Left ventricle myocardium inferior (tissue), 1 donor: ENCODE measurements around the gene SERINC5. TPM values are rescaled to one million over a fixed set of nuclear protein-coding genes. Genes with fewer than 3 reads are reported as not detected.

ENCODE experiments used
- DNase-seq: peaks from one replicate; pipeline ENCODE4 v3.0.0-alpha.2; 2020
- H3K27ac ChIP-seq: fragments of 200-600 bp; replicated peaks from 2 replicates; pipeline ENCODE4 v1.8.0; 2021
- H3K27me3 ChIP-seq: fragments of 200-600 bp; 2 replicates; pipeline ENCODE4 v1.8.0; 2021; ENCODE audit warnings: low read depth
- H3K36me3 ChIP-seq: fragments of 200-600 bp; 2 replicates; pipeline ENCODE4 v1.8.0; 2021
- H3K4me1 ChIP-seq: fragments of 200-600 bp; 2 replicates; pipeline ENCODE4 v1.8.0; 2021
- H3K4me3 ChIP-seq: fragments of 200-600 bp; 2 replicates; pipeline ENCODE4 v1.8.0; 2021; ENCODE audit warnings: mild to moderate bottlenecking, moderate library complexity
- H3K9me3 ChIP-seq: fragments of 200-600 bp; replicated peaks from 2 replicates; pipeline ENCODE4 v1.8.0; 2021
- intact Hi-C: fragments of 100-400 bp; cut with micrococcal nuclease; formaldehyde crosslinking; loops from one replicate; pipeline ENCODE4 v1.11.0; 2022
- total RNA-seq: library from RNA; stranded (reverse); fragmentation: NEBNext Ultra II Directional; extraction: Animal tissue kit (Norgen Biotek cat#: 25700); gene quantifications from one replicate; pipeline ENCODE4 v1.2.1, GENCODE V29; 2021
- TF ChIP-seq, protein P1 (sequence below): fragments of 200-600 bp; IDR thresholded peaks from 2 replicates; pipeline ENCODE4 v1.8.0; 2021; ENCODE audit warnings: antibody characterized with exemption, mild to moderate bottlenecking, borderline replicate concordance
- donor health status: DM: no; HTN: yes; CAD: no; lungs with severe emphysema.

The SERINC5 gene
- total RNA-seq, 1 donor from 2014 or later = 12.2 TPM

GRCh38 chr5:80106916-80107315 lies 148.9 kb downstream of the SERINC5 start:
- H3K4me3 ChIP-seq = no peak overlapping the region
- intact Hi-C loops = no loop called here
- H3K27me3 ChIP-seq = no peaks in the 10 kb centered on the region
- H3K4me1 ChIP-seq = peaks cover 30% of the 10 kb centered on the region
- H3K36me3 ChIP-seq = no peaks in the 10 kb centered on the region
- TF ChIP-seq, protein P1, sequence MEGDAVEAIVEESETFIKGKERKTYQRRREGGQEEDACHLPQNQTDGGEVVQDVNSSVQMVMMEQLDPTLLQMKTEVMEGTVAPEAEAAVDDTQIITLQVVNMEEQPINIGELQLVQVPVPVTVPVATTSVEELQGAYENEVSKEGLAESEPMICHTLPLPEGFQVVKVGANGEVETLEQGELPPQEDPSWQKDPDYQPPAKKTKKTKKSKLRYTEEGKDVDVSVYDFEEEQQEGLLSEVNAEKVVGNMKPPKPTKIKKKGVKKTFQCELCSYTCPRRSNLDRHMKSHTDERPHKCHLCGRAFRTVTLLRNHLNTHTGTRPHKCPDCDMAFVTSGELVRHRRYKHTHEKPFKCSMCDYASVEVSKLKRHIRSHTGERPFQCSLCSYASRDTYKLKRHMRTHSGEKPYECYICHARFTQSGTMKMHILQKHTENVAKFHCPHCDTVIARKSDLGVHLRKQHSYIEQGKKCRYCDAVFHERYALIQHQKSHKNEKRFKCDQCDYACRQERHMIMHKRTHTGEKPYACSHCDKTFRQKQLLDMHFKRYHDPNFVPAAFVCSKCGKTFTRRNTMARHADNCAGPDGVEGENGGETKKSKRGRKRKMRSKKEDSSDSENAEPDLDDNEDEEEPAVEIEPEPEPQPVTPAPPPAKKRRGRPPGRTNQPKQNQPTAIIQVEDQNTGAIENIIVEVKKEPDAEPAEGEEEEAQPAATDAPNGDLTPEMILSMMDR = no peak
- DNase-seq = no peak
- no peaks in the 10 kb centered on the region for H3K9me3 ChIP-seq
- H3K27ac ChIP-seq = no peak overlapping the region

DNA sequence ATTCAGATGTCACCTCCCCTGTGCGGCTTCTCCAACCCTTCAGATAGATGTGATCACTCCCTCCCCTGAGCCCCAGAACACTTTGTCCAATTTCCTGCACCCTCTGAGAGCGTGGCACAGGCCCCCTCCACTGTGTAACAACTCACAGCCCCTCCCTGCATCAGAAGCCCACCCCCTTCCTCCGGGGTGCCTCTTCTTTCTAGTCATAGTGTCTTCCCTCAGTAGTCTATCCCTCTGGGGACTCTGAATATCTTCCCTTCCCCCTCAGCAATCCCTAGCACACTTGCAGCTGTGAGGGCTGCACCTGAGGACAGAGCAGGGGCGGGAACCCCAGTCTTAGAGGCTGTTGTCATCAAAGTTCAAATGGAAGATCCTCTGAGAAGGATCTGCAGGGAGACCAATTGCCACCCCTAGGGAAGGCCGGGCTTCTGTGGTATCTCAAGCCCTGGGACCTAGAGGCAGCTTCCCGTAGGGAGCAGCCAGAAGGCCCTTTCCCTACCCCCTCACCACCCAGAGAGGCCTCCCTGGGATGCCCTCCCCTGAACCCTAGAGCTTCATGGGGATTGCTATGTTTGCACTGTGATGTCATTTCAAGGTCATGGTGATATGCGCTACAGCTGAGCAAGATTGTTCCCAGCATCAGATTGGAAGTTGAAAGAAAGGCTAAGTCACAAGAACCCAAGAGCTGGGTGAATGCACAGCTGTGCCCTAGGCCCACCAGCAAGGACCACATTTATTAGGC lies 150.0 kb downstream of the SERINC5 start:
- Histone ChIP-seq H3K4me1 (peaks cover 30% of the 10 kb centered on the region), H3K27ac (no peak overlapping the region), H3K9me3 (no peaks in the 10 kb centered on the region), H3K36me3 (no peaks in the 10 kb centered on the region), H3K4me3 (no peak overlapping the region), H3K27me3 (no peaks in the 10 kb centered on the region)
- no peak for DNase-seq
- intact Hi-C loops = no loop called here
- TF ChIP-seq, protein P1 = no peak

DNA sequence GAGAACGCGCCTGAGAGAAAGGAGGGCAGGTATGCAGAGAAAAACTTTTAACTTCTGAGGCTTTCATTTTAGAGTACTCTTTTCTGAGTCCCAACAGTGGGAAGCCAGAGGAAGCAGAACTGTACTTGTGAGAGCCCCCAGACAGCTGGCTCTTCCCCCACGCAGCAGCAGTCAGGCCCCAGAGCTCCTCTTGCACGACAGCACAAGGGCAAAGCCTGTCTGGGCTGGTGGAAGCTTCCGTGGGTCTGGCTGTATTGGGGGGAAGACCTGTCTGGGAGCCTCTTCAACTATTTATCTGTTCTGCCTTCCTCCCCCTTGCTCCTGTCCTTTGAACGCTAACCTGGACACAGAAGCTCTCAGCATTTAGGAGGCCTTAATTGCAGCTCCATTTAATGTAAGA lies 152.5 kb downstream of the SERINC5 start:
- no peak overlapping the region for H3K27ac ChIP-seq
- H3K4me3 ChIP-seq = no peak overlapping the region
- peaks cover 12% of the 10 kb centered on the region for H3K4me1 ChIP-seq
- H3K9me3 ChIP-seq = no peaks in the 10 kb centered on the region
- DNase-seq = no peak
- no peaks in the 10 kb centered on the region for H3K27me3 ChIP-seq
- intact Hi-C loops = no loop called here
- H3K36me3 ChIP-seq = no peaks in the 10 kb centered on the region
- TF ChIP-seq, protein P1 = no peak

DNA sequence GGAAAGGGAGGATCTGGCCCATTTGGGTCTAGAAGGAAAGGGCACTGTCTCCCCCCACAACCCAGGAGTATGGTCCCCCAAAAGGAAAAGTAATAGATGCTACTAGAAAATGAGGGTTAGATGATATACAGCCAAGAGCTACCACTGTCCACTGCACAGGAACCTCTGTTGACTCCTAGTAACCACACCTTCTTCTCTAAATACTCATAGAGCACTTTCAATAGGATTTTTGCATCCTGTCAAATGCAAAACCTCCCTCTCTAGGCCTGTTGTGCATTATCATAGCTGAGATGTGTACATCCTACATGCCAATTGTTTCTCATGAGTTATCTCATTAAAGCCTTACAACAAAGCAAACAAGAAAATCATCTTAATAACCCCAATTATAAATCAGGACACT lies 153.9 kb downstream of the SERINC5 start:
- Histone ChIP-seq H3K36me3 (no peaks in the 10 kb centered on the region), H3K4me3 (no peak overlapping the region), H3K4me1 (peaks cover 12% of the 10 kb centered on the region), H3K27ac (no peak overlapping the region), H3K27me3 (no peaks in the 10 kb centered on the region), H3K9me3 (no peaks in the 10 kb centered on the region)
- intact Hi-C loops = no loop called here
- TF ChIP-seq, protein P1 = no peak
- no peak for DNase-seq

- H3K36me3 ChIP-seq = no peaks in the 10 kb centered on the region
- H3K4me3 ChIP-seq = no peak overlapping the region
- TF ChIP-seq, protein P1 = no peak
- H3K27me3 ChIP-seq = no peaks in the 10 kb centered on the region
- no peak overlapping the region for H3K27ac ChIP-seq
- H3K9me3 ChIP-seq = no peaks in the 10 kb centered on the region
- peaks cover 9% of the 10 kb centered on the region for H3K4me1 ChIP-seq
- no peak for DNase-seq
- intact Hi-C loops = no loop called here
Measured at GRCh38 chr5:80097451-80097850, 158.4 kb downstream of the SERINC5 start.
